ENCODE results near the gene GPR137C. TPM values are rescaled to one million over a fixed set of nuclear protein-coding genes. Genes with fewer than 3 reads are reported as not detected.

The GPR137C gene
- total RNA-seq, 1 experiment from 2014 or later: 4.3 TPM

GRCh38 chr14:52589646-52590045 lies 37.0 kb downstream of the GPR137C start:
- Mint-ChIP-seq H3K27me3 (ENCODE audit: low read depth) (no peaks in the 10 kb centered on the region; the same call in 1 of the 2 replicates), H3K4me3 (no peak overlapping the region), H3K9me3 (peaks cover 14 to 26% of the 10 kb centered on the region in 2 experiments; a peak in 3 of 5 replicates), H3K27ac (no peak overlapping the region), H3K4me1 (peaks cover 0 to 6% of the 10 kb centered on the region in 2 experiments; a peak in 2 of 4 replicates), H3K36me3 (ENCODE audit: insufficient read depth in 1 of 3, low read depth in 3 of 3) (peaks cover 10 to 14% (median 13%) of the 10 kb centered on the region in 3 experiments; a peak in 6 of 7 replicates)
- Histone ChIP-seq H4K20me1 (ENCODE audit: control insufficient read depth, insufficient read depth, insufficient read length) (no peaks in the 10 kb centered on the region), H2BK120ac (ENCODE audit: low read depth, low read length, poor library complexity, severe bottlenecking) (no peak overlapping the region), H4K5ac (ENCODE audit: insufficient read length, low read depth, low read length) (no peak overlapping the region), H4K91ac (ENCODE audit: insufficient read length, low read depth, low read length) (no peak overlapping the region), H3K79me1 (ENCODE audit: insufficient read depth, low read depth, low read length, poor library complexity, severe bottlenecking) (no peaks in the 10 kb centered on the region), H3K14ac (ENCODE audit: insufficient read depth, low read length) (no peak overlapping the region), H3K56ac (ENCODE audit: insufficient read length, low read depth, low read length) (no peak overlapping the region), H3K79me2 (ENCODE audit: insufficient read depth, low read length) (no peaks in the 10 kb centered on the region), H3T11ph (ENCODE audit: low read length) (no peak overlapping the region), H2AK5ac (ENCODE audit: insufficient read length, low read length) (no peak overlapping the region), H3K27me3 (ENCODE audit: insufficient read depth, low read length) (no peaks in the 10 kb centered on the region), H3K9me3 (ENCODE audit: control insufficient read depth, low read depth, low read length) (no peaks in the 10 kb centered on the region), H3K9ac (ENCODE audit: extremely low read depth, insufficient read length, low read length) (no peak overlapping the region), H4K8ac (replicated peaks; ENCODE audit: insufficient read length, low read depth, low read length) (no peak overlapping the region), H2BK20ac (ENCODE audit: low read depth, low read length, poor library complexity, severe bottlenecking) (no peak overlapping the region), H3K23me2 (ENCODE audit: insufficient read length, low read depth, low read length, poor library complexity, severe bottlenecking) (no peaks in the 10 kb centered on the region), H3K23ac (ENCODE audit: insufficient read length, low read depth, low read length) (no peak overlapping the region), H2BK12ac (ENCODE audit: insufficient read length, low read depth, low read length) (no peak overlapping the region), H2BK15ac (ENCODE audit: low read depth, low read length) (no peak overlapping the region), H2AFZ (ENCODE audit: low read length) (no peak overlapping the region), H3K4me2 (ENCODE audit: insufficient read depth, insufficient read length, low read length) (no peak overlapping the region), H3K27ac (ENCODE audit: insufficient read length, low read depth, low read length) (no peak overlapping the region), H3K4me1 (ENCODE audit: insufficient read depth, low read length) (no peaks in the 10 kb centered on the region), H3K18ac (ENCODE audit: insufficient read length, low read depth, low read length) (no peak overlapping the region), H3K4ac (ENCODE audit: low read depth, low read length) (no peak overlapping the region), H2BK5ac (ENCODE audit: insufficient read length, low read length) (no peak overlapping the region)
- TF ChIP-seq, protein P1, sequence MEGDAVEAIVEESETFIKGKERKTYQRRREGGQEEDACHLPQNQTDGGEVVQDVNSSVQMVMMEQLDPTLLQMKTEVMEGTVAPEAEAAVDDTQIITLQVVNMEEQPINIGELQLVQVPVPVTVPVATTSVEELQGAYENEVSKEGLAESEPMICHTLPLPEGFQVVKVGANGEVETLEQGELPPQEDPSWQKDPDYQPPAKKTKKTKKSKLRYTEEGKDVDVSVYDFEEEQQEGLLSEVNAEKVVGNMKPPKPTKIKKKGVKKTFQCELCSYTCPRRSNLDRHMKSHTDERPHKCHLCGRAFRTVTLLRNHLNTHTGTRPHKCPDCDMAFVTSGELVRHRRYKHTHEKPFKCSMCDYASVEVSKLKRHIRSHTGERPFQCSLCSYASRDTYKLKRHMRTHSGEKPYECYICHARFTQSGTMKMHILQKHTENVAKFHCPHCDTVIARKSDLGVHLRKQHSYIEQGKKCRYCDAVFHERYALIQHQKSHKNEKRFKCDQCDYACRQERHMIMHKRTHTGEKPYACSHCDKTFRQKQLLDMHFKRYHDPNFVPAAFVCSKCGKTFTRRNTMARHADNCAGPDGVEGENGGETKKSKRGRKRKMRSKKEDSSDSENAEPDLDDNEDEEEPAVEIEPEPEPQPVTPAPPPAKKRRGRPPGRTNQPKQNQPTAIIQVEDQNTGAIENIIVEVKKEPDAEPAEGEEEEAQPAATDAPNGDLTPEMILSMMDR (conservative IDR thresholded peaks at IDR 0.05): no peak
- no CpG with 5 or more reads among the region's 4 CpGs for WGBS (ENCODE audit: extremely low coverage, insufficient read length, low lambda C conversion rate)
- no peak for DNase-seq

Measured in H9 (cell line).